Osteoblast (primary cell): ENCODE measurements around the gene COPA. TPM values are rescaled to one million over a fixed set of nuclear protein-coding genes. Genes with fewer than 3 reads are reported as not detected.

ENCODE experiments used
- DNase-seq: peaks from one replicate; pipeline ENCODE4 v3.0.0; 2011; ENCODE audit warnings: low spot score, mixed read lengths; ENCODE audit not compliant: insufficient read length; ENCODE audit errors: missing footprints
- H2AFZ ChIP-seq: 2 replicates; pipeline ENCODE4 v1.6.0; 2011; ENCODE audit warnings: mild to moderate bottlenecking, low read length
- H3K27ac ChIP-seq: 2 replicates; pipeline ENCODE4 v1.5.1; 2011; ENCODE audit warnings: mild to moderate bottlenecking, low read depth, low read length, moderate library complexity
- H3K27me3 ChIP-seq: 2 replicates; pipeline ENCODE4 v1.6.0; 2012; ENCODE audit warnings: mild to moderate bottlenecking, control low read depth, inconsistent platforms, low read length, moderate library complexity; ENCODE audit not compliant: insufficient read depth
- H3K36me3 ChIP-seq: 2 replicates; pipeline ENCODE4 v1.5.1; 2011; ENCODE audit warnings: mild to moderate bottlenecking, low read length, control low read depth, moderate library complexity; ENCODE audit not compliant: insufficient read depth
- H3K4me1 ChIP-seq: 2 replicates; pipeline ENCODE4 v1.5.1; 2011; ENCODE audit warnings: mild to moderate bottlenecking, low read length, control low read depth, moderate library complexity; ENCODE audit not compliant: insufficient read depth
- H3K4me2 ChIP-seq: 2 replicates; pipeline ENCODE4 v1.6.0; 2011; ENCODE audit warnings: mild to moderate bottlenecking, low read length; ENCODE audit not compliant: insufficient read depth
- H3K4me3 ChIP-seq: fragments of 200-600 bp; sonication (generic); 3 replicates; pipeline ENCODE4 v1.5.1; 2012; ENCODE audit warnings: mild to moderate bottlenecking, low read length, inconsistent platforms; ENCODE audit not compliant: insufficient read depth
- H3K79me2 ChIP-seq: 2 replicates; pipeline ENCODE4 v1.6.0; 2012; ENCODE audit warnings: mild to moderate bottlenecking, low read length, control low read depth, inconsistent platforms; ENCODE audit not compliant: insufficient read depth
- H3K9me3 ChIP-seq: 2 replicates; pipeline ENCODE4 v1.5.1; 2011; ENCODE audit warnings: low read depth, low read length, control low read depth
- H4K20me1 ChIP-seq: 2 replicates; pipeline ENCODE4 v1.6.0; 2012; ENCODE audit warnings: mild to moderate bottlenecking, low read length, control low read depth; ENCODE audit not compliant: insufficient read depth
- total RNA-seq: library from RNA; depleted of rRNA; stranded (reverse); fragments of >200 nt; gene quantifications from 2 replicates; pipeline ENCODE4 v1.2.3, GENCODE V29; 2012
- TF ChIP-seq, protein P1 (sequence below): IDR thresholded peaks from 2 replicates; pipeline ENCODE4 v1.5.1; 2011; ENCODE audit warnings: mild to moderate bottlenecking, low read depth, low read length, moderate library complexity; ENCODE audit errors: extremely low read depth

COPA gene
- total RNA-seq, 1 donor = 282 TPM

- DNase-seq = no peak
- H3K4me2 ChIP-seq = no peak overlapping the region
Observed at GRCh38 chr1:160338580-160338979, 4.5 kb downstream of the COPA start.

DNA sequence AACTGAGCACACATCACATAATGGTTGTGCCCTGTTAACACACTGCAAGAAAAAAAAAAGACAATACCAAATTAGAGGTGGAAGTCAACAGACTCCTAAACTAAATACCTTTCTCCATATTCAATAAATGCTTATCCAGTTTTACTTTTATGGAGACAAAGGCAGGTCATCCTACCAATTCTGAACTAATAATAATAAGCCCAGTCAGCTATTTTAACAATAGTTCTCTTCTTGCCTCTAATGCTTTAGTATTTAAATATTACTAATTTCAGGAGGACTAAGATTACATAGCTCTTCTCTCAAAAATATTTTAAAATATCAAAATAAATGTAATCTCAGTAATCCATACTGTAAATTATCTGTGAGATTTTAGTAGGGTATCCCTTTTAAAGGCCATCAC is 10.5 kb downstream of the COPA start:
- Histone ChIP-seq H3K79me2 (peaks cover 77% of the 10 kb centered on the region), H3K27ac (no peak overlapping the region), H3K36me3 (peaks cover 95% of the 10 kb centered on the region), H3K4me2 (no peak overlapping the region), H2AFZ (no peak overlapping the region), H3K9me3 (no peaks in the 10 kb centered on the region), H3K27me3 (no peaks in the 10 kb centered on the region), H3K4me3 (no peak overlapping the region), H4K20me1 (peaks cover 21% of the 10 kb centered on the region), H3K4me1 (no peaks in the 10 kb centered on the region)
- TF ChIP-seq, protein P1, sequence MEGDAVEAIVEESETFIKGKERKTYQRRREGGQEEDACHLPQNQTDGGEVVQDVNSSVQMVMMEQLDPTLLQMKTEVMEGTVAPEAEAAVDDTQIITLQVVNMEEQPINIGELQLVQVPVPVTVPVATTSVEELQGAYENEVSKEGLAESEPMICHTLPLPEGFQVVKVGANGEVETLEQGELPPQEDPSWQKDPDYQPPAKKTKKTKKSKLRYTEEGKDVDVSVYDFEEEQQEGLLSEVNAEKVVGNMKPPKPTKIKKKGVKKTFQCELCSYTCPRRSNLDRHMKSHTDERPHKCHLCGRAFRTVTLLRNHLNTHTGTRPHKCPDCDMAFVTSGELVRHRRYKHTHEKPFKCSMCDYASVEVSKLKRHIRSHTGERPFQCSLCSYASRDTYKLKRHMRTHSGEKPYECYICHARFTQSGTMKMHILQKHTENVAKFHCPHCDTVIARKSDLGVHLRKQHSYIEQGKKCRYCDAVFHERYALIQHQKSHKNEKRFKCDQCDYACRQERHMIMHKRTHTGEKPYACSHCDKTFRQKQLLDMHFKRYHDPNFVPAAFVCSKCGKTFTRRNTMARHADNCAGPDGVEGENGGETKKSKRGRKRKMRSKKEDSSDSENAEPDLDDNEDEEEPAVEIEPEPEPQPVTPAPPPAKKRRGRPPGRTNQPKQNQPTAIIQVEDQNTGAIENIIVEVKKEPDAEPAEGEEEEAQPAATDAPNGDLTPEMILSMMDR = no peak
- no peak for DNase-seq

More at GRCh38 chr1:160338580-160338979, 4.5 kb downstream of the COPA start:
- Histone ChIP-seq H3K27ac (no peak overlapping the region), H3K9me3 (no peaks in the 10 kb centered on the region), H3K4me1 (peaks cover 29% of the 10 kb centered on the region), H4K20me1 (peaks cover 52% of the 10 kb centered on the region), H3K79me2 (peaks cover 89% of the 10 kb centered on the region), H3K36me3 (peaks cover 66% of the 10 kb centered on the region), H3K27me3 (no peaks in the 10 kb centered on the region), H2AFZ (no peak overlapping the region), H3K4me3 (no peak overlapping the region)
- TF ChIP-seq, protein P1 = no peak

- TF ChIP-seq, protein P1 = no peak
- Histone ChIP-seq H3K36me3 (peaks cover 92% of the 10 kb centered on the region), H3K9me3 (no peaks in the 10 kb centered on the region), H3K27me3 (no peaks in the 10 kb centered on the region), H3K4me1 (no peaks in the 10 kb centered on the region), H3K4me2 (no peak overlapping the region), H3K4me3 (no peak overlapping the region), H3K79me2 (peaks cover 83% of the 10 kb centered on the region), H2AFZ (no peak overlapping the region), H3K27ac (no peak overlapping the region), H4K20me1 (peaks cover 14% of the 10 kb centered on the region)
- DNase-seq = no peak
Observed at GRCh38 chr1:160330119-160330518, 12.9 kb downstream of the COPA start.

DNA sequence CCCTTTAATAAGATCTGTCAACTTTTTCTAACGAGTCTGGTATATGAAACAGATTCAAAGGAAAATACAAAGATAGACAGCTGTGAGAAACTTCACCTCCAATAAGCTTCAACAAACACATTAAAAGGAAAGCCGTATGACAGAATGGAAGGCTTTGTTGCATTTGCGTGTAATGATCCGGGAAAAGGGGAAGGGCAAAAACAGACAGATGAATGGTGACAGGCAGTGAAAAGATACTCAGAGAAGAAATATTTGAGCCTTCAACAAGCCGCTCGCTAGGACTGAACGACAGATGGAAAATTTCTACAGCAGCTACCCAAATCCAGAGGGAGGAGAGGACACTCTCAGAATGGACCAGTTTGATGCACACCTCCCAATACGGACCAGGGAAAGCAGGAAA is 14.9 kb downstream of the COPA start:
- no peak overlapping the region for H3K27ac ChIP-seq
- peaks cover 18% of the 10 kb centered on the region for H4K20me1 ChIP-seq
- peaks cover 81% of the 10 kb centered on the region for H3K79me2 ChIP-seq
- H3K36me3 ChIP-seq = peaks cover 92% of the 10 kb centered on the region
- H3K27me3 ChIP-seq = no peaks in the 10 kb centered on the region
- TF ChIP-seq, protein P1 = no peak
- H3K4me2 ChIP-seq = no peak overlapping the region
- H3K4me1 ChIP-seq = no peaks in the 10 kb centered on the region
- H3K4me3 ChIP-seq = no peak overlapping the region
- no peaks in the 10 kb centered on the region for H3K9me3 ChIP-seq
- no peak overlapping the region for H2AFZ ChIP-seq
- no peak for DNase-seq
